ENCODE results near the gene PRKRIP1.
A peak's percentile ranks its signal among the peaks of the same experiment; 100 is the strongest.
"Not testable (repeated sequence)": the region's sequence is repeated elsewhere in the genome, so short reads cannot be mapped to it uniquely, and the experiment has no call there.

Gene PRKRIP1, protein sequence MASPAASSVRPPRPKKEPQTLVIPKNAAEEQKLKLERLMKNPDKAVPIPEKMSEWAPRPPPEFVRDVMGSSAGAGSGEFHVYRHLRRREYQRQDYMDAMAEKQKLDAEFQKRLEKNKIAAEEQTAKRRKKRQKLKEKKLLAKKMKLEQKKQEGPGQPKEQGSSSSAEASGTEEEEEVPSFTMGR

GRCh38 chr7:102395873-102396709 lies at the start of gene PRKRIP1:
Gene PRKRIP1 (plus strand): TSS chr7:102396363. CDS start chr7:102396412, 49 bp downstream.
- peak; percentile 77 for DNase-seq

DNA sequence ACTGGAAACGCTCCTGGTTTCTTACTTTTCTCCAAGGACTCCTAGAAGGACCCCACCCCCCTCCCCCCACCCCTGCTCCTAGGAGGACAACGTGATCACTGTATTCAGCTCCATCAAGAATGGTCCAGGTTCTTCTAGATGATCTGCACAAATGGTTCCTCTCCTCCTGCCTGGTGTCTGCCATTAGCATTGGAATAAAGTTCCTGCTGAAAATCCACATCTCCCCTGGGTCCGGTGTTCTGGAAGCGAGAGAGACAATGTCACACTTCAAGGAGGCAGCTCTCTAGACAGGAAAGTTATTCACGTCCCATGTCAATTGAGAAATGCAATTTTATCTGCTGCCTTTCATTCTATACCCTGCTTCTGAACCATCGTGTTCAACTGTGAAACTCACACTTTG lies 49.2 kb upstream of the PRKRIP1 start:
- DNase-seq = not testable (repeated sequence)

GRCh38 chr7:102356344-102356743 lies 39.8 kb upstream of the PRKRIP1 start, which contains the start of gene SPDYE6:
Gene SPDYE6 (minus strand): TSS chr7:102356444. CDS start chr7:102356023, 421 bp downstream.
- DNase-seq = not testable (repeated sequence)

- DNase-seq = peak; percentile 83
Measured at GRCh38 chr7:102363549-102364393, 32.4 kb upstream of the PRKRIP1 start.

GRCh38 chr7:102364394-102364886 lies 31.7 kb upstream of the PRKRIP1 start:
- DNase-seq = not testable (repeated sequence)

DNA sequence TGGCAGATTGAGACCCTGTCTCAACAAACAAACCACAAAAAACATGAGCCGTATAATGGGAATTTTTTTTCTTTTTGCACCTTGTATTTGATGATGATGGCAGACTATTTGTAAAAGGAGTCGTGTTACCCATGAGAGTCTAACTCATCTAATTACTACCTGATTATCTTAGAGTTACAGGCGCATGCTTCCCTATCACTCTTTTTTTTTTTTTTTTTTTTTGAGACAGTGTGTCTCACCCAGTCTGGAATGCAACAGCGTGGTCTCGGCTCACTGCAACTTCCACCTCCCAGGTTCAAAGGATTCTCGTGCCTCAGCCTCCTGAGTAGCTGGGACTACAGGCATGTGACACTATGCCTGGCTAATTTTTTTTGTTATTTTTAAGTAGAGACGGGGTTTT lies 30.8 kb upstream of the PRKRIP1 start:
- DNase-seq = not testable (repeated sequence)

DNA sequence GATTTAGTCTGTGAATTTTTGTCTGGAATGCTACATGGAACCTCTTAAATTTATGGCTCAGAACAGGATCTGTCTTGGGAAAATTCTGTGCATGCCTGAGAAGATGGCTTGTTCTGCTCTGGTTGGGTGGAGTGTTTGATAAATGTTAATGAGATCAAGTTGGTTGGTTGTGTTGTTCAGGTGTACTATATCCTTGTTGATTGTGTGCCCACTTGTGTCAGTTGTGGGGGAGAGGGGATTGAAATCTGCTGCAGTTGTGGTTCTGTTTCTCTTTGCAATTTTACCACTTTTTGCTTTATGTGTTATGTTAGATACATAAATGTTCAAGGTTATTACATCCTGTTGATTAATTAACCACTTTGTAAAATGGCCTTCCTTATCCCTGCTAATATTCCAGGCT lies 26.1 kb upstream of the PRKRIP1 start:
- not testable (repeated sequence) for DNase-seq

- DNase-seq = not testable (repeated sequence)
Measured at GRCh38 chr7:102372796-102373195, 23.4 kb upstream of the PRKRIP1 start.

DNA sequence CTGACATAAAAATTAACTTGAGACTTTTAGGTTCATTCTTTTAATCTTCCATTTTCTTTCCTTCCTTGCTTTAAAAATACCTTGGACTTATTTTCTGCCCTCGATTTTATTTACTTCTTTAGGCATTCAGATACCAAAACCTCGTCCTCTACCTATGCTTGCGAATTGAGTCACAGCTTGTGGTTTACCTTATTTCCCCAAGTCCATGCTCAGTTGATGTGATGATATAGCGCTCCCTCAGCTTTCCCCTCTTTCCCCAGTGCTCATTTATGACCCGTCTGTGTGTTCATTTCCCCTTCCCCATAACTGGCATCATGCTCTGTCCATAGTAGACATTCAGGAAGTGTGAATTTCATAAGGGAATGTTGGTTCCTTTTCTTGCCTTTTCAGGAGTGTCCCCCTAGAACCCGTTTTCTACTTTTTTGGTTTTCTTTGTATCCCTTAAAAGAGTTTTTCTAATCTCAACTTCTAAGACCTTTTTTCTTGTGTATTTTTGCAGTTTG lies 19.1 kb upstream of the PRKRIP1 start:
- DNase-seq = no peak

- not testable (repeated sequence) for DNase-seq
Measured at GRCh38 chr7:102380837-102381236, 15.3 kb upstream of the PRKRIP1 start.

- DNase-seq = not testable (repeated sequence)
Measured at GRCh38 chr7:102381696-102382425, 14.3 kb upstream of the PRKRIP1 start.

DNA sequence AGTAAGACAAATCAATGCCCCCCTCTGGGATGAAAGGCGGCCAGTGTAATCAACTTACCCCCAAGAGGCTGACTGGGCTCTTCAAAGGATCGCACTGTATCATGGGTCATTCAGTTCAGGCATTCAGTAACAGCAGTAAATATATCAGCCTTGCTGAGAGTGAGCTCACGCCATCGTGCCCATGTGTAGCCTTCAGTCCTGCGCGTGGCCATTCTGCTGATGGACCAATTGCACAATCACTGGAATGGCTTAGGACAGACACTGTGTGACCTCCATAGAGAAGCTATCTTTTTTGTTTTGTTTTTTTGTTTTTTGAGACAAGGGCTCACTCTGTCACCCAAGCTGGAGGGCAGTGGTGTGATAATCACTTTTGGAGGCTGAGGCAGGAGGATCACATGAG lies 9.1 kb upstream of the PRKRIP1 start:
- no peak for DNase-seq

DNA sequence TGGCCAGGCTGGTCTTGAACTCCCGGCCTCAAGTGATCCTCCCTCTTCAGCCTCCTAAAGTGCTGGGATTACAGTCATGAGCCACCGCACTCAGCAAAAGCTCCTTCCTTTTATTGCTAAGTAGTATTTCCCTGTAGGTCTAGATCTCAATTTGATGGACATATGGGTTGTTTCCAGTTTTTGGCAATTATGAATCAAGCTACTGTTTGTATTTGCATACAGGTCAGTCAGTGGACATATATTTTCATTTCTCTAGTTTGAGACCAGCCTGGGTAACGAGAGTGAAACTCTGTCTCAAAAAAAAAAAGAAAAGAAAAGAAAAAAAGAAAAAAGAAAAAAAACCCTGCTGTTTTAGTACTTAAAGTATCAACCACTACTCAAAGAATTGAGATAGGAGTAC lies 6.4 kb upstream of the PRKRIP1 start:
- DNase-seq = no peak

- DNase-seq = peak; percentile 22
Measured at GRCh38 chr7:102390697-102391484, 5.3 kb upstream of the PRKRIP1 start.

DNA sequence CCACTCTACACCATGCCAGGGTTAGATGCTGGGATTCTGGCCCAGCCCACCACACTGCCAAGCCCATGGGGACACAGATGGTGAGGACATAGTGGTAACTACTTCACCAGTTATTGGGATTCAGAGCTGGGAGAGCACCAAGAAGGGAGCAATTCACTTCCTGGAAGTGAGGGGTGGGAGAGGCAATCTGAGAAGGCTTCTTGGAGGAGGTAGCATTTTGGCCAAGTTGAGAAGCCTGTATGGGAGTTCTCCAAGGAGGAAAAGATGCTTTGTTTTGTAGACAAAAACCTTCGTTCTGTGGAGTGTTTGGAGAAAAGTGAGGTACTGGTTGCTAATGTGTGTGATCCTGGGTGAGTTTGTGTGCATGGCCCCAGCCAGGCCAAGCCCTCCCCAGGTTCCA lies 3.8 kb upstream of the PRKRIP1 start:
- no peak for DNase-seq

DNA sequence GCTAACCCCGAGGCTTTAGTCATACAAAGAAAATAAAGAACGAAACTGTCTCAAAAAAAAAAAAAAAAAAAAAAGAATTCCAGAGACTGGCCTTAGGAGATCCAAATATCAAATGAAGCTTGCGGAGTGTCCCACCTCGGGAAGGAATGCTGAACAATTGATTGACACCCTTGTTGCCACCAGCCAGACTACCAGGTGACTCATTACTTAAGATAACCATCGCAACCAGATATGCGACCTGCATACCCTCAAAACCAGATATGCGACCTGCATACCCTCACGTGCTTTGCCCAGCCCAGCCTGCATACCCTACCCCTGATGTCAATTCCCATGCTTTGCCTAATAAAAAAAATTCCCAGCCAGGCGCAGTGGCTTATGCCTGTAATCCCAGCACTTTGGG lies 2.7 kb upstream of the PRKRIP1 start:
- DNase-seq = no peak

GRCh38 chr7:102395592-102395872 lies 631 bp upstream of the PRKRIP1 start:
- DNase-seq = no peak

DNA sequence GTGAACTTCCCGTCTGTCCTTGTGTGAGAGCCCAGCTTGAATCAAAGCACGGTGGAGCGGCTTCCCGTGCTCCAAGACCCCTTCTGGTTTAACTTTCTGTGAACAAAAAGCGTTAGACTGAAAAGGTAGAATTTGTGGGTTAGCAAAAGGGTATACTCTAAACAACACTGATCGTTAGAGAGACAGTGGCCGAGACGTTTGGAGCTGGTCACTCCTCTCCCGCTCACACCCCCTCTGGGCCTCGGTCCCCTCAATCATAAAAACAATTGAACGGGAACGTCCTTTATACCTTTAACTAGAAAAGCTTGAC lies 502 bp downstream of the PRKRIP1 start:
- DNase-seq = no peak

- no peak for DNase-seq
Measured at GRCh38 chr7:102398543-102398942, 2.4 kb downstream of the PRKRIP1 start.

DNA sequence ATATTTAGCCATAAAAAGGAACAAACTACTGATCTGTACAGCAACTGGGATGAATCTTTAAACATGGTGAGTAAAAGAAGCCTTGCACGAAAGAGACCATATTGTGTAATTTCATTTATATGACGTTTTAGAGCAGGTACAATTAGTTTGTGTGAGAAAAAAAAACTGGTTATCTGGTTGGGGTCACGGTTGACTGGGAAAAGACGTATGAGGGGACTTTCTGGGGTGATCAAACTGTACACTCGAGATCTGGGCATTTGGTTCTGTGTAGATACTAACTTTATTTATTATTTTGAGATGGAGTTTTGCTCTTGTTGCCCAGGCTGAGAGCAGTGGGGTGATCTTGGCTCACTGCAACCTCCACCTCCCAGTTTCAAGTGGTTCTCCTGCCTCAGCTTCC lies 4.2 kb downstream of the PRKRIP1 start:
- DNase-seq = no peak

- no peak for DNase-seq
Measured at GRCh38 chr7:102403563-102403962, 7.4 kb downstream of the PRKRIP1 start.

Measured in NCI-H510A treated with DMSO at 0.1 percent for 48 hours (cell line).